SU-DHL-6 (cell line): ENCODE results near the gene CAPN13.

ENCODE experiments used
- CTCF ChIP-seq: fragments of 200-600 bp; sonication (generic); IDR thresholded peaks from one replicate; pipeline ENCODE4 v1.5.1; 2017; ENCODE audit warnings: antibody characterized with exemption, mild to moderate bottlenecking, low read length, moderate library complexity; ENCODE audit not compliant: insufficient read depth, poor library complexity, severe bottlenecking
- EZH2phosphoT487 ChIP-seq: fragments of 200-600 bp; sonication (generic), shearing (Covaris generic); conservative IDR thresholded peaks from 2 replicates; pipeline ENCODE4 v1.6.1; 2018; ENCODE audit warnings: mild to moderate bottlenecking, antibody characterized with exemption, low read length, moderate library complexity, mixed read lengths

- TF ChIP-seq CTCF: no peak
- no peak for TF ChIP-seq EZH2phosphoT487
Measured at GRCh38 chr2:30789670-30790210, 17.5 kb downstream of the CAPN13 start.
